ENCODE results near the gene ZKSCAN7.
A peak's percentile ranks its signal among the peaks of the same experiment; 100 is the strongest.
"Not testable (repeated sequence)": the region's sequence is repeated elsewhere in the genome, so short reads cannot be mapped to it uniquely, and the experiment has no call there.

The ZKSCAN7 gene

GRCh38 chr3:44554626-44555592 is at the start of gene ZKSCAN7:
TSS of gene ZKSCAN7 (plus strand) at chr3:44555193. CDS start at chr3:44557048, 1,855 bp downstream.
- peak in 2 of 3 experiments; percentile 68 to 76 for DNase-seq

GRCh38 chr3:44506556-44506955 is 48.4 kb upstream of the ZKSCAN7 start:
- DNase-seq, result no peak

GRCh38 chr3:44506961-44507360 is 48.0 kb upstream of the ZKSCAN7 start:
- no peak for DNase-seq

DNA sequence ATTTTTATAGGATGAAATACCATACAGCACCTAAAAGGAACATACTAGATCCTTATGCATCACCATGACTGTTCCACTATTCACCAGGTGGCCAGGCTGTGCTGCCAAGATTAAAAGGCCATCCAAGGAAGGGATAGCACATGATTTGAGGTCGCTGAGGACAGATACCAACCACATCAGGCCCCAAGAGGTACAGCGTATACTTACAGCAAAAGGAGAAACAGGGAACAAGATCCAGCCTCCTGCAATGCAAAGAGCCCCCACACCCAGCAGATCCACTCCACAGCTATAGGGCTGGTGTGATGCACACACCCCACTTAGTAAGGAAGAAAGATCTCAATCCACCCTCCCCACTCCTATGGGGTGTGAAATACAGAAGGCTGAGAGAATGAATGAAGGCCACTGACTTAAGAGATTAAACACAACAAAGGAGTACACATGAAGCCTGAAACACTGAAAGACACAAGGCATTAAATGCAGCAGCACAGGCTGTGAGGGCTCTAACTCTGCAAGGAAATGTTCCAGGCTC is 45.5 kb upstream of the ZKSCAN7 start:
- DNase-seq, result no peak

DNA sequence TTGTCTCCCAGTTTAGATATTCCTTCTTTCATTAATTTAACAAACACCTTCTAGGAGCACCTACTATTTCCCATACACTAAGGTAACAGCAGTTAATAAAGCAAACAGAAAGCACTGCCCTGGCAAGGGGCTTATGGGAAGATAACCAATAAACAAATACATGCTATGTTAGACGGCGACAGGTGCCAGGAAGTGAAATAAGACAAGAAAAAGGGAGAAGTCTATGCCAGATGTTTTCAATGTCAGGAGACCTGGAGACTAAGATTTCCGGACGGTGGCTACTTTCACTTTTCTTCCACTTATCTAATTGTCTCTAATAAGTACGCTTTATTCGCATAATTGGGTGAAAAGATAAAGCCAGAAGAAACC is 45.0 kb upstream of the ZKSCAN7 start:
- peak in 1 of 3 experiments; percentile 63 for DNase-seq

DNA sequence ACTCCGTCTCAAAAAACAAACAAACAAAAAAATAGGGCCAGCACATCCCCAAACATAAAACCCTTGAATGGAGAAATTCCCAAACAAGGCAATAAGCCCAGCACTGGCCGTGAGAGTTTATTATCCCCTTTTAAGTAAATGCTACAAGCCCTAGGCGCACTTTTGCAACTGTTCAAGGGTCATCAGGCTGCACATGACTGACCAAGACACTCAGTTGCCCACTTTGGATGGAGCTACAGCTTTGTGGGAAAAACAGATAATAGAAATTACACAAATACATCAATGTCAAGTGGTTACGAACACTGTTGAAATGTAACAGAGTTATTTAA is 43.8 kb upstream of the ZKSCAN7 start:
- DNase-seq, result peak; percentile 20 to 63 (median 34)

DNA sequence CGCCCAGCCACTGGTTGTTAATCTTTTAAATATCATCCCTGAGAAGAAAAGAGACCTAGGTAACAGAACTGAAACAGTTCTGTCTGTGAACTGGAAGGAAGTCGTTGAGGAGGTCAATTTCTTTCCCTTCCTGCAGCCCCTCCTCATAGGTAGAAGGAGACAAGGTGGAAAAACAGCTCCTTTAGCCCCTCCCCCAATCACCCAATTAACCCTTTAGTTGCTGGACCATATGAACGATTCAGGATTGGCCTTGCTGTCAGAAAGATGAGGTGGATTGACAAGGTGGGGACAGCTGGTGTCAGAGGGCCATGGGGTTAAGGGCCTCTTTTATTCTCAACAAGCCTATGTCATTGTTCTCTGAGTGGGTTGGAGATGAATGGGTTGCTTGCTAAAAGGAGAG is 41.5 kb upstream of the ZKSCAN7 start:
- peak in 1 of 3 experiments; percentile 4 for DNase-seq

DNA sequence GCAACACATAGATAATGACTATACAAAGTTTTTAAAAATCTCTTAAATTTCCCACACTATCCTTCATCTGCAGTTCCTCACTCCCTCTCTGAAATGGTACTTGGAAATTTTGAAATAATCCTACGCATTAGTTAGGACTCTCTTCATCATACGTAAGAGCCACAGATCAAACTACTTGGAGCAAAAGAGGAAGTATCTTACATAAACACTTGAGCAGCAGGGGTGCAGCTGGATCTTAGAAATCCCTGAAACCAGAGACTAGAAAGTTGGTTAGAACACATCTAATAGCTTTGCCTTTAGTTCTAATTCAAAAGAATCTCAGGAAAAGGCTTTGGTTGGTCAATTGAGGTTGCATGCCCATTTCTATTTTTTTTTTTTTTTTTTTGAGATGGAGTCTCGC is 38.8 kb upstream of the ZKSCAN7 start:
- DNase-seq, result no peak

DNA sequence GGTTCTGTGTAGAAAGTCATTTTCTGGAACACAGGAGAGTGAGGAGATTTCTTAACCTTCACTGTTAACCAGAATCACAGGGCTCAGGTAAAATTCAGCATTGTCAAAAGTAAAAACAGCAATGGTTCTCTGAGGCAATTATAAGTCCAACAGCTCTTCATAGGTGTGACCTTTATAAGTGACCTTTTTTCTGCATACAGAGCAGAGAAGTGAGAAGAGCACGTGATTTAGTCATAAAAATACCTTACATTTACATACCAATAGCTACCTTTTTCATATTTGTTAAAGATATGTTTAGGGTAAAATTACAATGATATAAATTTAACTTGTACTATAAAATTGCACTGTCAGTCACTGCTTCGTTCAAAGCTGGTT is 36.2 kb upstream of the ZKSCAN7 start:
- no peak for DNase-seq

- no peak for DNase-seq
Measured at GRCh38 chr3:44521721-44522120, 33.3 kb upstream of the ZKSCAN7 start.

- DNase-seq, result no peak
Measured at GRCh38 chr3:44522494-44522933, 32.5 kb upstream of the ZKSCAN7 start.

GRCh38 chr3:44525060-44525459 is 29.9 kb upstream of the ZKSCAN7 start:
- DNase-seq, result no peak

- DNase-seq, result no peak
Measured at GRCh38 chr3:44529927-44530326, 25.1 kb upstream of the ZKSCAN7 start.

DNA sequence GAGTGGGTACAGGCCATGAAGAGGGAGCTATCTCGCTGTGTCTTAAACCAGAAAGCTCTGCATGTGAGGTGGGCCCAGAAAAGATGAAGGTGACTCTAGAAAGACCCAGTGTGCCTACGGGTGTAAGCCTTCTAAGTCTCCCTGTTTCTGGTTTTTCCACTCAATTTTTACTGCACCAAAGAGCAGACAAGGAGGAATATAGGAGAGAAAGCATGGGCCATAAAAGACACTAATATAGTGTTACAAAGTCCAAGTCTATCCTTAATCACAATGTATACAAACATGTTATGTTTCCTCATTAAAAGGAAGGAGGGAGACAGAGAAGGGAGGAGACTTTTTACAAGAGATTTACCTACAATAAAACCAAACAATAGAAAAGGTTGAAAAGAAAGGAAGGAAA is 24.1 kb upstream of the ZKSCAN7 start:
- no peak for DNase-seq

DNA sequence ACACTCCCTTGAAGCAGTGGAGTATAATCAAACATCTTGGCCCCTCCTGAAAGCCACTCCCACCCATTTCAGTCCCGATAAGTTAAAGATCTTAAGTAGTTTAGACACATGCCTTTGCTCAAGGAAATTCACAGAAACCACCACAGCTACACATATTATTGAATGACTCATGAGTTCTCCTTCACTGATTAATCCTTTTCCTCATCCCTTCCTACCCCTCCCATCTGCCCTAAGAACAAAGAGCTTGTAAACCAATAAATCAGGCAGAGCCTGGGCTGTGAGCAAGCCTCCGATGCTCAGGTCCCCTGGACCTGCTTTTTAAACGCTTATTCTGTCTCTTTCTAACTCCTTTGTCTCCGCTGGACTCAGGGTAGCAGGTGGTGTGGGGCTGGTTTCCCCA is 20.3 kb upstream of the ZKSCAN7 start:
- DNase-seq, result not testable (repeated sequence)

- DNase-seq, result no peak
Measured at GRCh38 chr3:44535364-44535763, 19.6 kb upstream of the ZKSCAN7 start.

DNA sequence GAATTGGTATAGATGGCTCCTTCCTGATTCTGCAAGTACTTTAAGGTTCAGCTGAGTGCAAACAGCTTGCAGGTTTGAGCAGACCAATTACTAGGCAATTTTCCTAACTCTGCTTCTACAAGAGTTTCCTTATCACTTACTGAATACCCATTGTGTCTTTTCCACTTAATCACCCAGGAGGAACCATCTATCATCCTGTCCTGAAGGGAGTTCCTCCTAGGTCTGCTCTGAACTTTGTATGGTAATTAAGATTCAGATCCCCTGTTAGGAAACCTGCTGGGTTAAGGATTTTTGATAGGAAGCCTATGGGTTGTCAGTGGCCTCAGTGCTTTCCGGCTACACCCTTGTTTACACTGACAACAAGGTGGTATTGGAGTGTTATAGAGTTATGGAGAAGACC is 10.2 kb upstream of the ZKSCAN7 start:
- not testable (repeated sequence) for DNase-seq

DNA sequence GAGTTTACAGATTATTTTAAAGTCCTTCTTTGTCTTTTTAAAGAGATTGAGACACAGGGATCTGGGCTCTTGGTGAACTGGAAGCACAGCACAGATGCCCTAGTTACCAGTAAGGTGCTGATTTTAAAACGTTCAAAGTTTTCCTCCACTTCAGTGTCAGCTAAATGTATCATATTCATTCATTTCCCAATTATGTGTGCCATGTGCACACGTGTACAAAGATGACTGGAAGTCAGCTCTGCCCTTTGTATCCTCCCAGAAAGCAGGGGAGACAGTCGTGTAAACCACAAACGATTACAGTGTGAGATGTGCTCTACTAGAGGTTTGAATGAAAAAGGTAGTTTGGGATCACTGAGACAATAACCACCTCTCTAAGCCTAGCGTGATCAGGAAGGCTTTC is 730 bp downstream of the ZKSCAN7 start:
- DNase-seq, result peak in 1 of 3 experiments; percentile 50

DNA sequence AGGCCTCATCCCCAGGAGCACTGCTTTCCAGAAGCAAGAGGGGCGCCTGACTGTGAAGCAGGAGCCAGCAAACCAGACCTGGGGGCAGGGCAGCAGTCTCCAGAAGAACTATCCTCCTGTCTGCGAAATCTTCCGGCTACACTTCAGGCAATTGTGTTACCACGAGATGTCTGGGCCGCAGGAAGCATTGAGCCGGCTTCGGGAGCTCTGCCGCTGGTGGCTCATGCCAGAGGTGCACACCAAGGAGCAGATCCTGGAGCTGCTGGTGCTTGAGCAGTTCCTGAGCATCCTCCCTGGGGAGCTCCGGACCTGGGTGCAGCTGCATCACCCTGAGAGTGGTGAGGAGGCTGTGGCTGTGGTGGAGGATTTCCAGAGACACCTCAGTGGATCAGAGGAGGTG is 2.1 kb downstream of the ZKSCAN7 start:
- no peak for DNase-seq

DNA sequence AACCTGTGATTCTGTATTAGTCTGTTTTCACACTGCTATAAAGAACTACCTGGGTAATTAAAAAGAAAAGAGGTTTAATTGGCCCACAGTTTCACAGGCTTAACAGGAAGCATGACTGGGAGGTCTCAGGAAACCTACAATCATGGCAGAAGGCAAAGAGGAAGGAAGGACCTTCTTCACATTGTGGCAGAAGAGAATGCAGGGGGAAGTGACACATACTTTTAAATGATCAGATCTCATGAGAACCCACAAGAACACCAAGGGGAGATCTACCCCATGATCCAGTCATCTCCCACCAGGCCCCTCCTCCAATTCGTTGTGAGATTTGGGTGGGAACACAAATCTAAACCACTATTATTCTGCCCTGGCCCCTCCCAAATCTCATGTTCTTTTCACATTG is 6.1 kb downstream of the ZKSCAN7 start:
- no peak for DNase-seq

DNA sequence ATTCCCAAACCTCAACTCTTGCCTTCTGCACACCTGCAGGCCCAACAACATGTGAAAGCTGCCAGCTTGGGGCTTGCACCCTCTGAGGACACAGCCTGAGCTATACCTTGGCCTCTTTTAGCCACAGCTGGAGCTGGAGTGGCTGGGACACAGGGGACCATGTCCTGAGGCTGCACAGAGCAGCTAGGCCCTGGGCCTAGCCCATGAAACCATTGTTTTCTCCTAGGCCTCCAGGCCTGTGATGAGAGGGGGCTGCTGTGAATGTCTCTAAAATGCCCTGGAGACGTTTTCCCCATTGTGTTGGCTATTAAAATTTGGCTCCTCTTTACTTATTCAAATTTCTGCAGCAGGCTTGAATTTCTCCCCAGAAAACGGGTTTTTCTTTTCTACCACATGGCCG is 7.2 kb downstream of the ZKSCAN7 start:
- no peak for DNase-seq

DNA sequence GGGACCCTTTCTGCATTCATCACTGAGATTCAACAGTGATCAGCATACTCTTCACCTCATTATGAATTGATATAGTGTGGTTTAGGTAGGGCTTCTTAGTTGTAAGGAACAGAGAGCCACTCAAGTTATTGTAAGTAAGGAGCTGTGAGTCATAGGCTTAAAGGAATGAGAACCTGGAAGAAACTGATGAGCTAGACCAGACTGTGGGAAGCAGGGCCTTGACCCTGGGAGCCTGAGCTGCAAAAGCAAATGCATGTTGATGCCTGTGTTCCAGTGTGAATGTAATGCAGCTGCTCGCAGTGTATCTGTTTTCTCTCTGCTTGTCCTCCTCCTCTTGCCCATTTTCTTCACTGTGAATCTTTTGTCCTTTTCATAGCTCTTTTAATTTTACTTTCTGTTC is 13.6 kb downstream of the ZKSCAN7 start:
- DNase-seq, result no peak

DNA sequence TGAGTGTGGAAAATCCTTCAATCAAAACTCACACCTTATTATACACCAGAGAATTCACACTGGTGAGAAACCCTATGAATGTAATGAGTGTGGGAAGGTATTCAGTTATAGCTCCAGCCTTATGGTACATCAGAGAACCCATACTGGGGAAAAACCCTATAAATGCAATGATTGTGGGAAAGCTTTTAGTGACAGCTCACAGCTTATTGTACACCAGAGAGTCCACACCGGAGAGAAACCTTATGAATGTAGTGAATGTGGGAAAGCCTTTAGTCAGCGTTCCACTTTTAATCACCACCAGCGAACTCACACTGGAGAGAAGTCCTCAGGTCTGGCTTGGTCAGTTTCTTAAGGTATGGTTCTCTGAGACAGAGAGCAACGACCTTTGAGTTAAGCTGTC is 16.0 kb downstream of the ZKSCAN7 start:
- DNase-seq, result no peak

GRCh38 chr3:44576613-44577012 is 21.6 kb downstream of the ZKSCAN7 start:
- DNase-seq, result no peak
